ENCODE results near the gene CLCA1.

The CLCA1 gene

DNA sequence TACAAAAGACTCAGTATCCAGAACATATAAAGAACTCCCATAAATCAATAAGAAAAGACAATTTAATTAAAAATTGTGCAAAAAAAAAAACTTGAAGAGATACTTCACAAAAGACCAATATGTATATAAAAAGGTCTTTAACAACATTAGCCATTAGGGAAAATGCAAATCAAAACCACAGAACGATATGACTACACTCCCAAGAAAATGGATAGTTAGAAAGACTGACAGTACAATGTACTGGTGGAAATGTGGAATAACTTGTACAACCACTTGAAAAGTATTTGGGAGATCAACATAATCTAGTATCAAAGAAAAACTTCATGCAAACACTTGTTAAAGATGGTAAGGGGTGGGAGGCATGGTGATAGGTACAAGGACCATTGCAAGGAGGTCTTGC lies 3.9 kb upstream of the CLCA1 start:
- no peak for DNase-seq

DNA sequence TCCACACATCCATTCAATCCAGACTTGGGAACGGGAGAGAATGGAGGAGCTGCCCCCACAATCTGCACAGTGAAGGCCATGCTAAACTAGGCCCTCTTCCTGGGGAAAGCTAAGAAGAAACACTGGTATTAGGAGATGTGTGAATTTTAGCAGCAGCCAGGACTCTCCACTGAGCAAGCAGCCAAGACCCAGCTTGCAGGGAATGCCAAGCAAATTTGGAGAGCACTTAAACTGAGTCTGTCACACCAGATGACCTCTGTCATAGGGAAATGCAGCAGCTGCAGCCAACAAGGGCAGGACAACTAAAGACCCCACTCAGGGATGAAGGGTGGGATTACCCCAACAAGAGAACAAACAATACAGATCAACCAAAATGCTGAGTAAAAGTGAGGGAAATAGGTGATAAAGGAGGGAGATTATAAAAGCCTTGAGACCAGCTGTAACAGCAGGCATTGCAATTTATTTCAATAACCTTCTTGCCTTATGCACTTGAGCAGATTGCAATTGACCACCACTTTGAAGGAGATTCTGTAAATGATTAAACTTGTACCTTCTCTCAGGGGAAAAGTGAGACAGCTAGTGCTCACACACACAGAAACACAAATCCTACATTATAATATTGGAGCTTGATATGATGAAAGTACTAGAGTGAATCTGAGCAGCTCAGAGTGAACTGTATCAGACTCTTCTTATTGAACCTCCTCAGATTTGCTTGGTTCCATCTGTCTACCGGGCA lies 2.5 kb upstream of the CLCA1 start:
- DNase-seq, result no peak

DNA sequence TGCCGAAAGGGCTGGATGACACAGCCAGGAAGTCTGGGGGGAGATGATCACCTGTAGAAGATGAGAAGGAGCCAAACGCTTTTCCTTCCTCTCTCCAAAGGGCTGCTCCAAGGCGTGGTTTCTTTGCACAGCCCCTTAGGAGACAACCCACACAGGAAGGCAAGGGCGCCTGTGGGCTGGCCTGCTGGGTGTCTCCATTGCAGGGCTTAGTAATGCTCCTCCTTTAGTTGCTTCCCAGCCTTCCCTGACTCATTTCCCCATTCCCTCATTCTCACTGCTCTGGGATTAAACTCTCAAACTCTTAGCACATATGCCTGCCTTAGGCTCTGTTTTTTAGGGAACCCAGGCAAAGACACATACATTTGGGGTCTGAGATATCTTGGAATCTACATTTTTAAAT lies 1.7 kb upstream of the CLCA1 start:
- no peak for DNase-seq

DNA sequence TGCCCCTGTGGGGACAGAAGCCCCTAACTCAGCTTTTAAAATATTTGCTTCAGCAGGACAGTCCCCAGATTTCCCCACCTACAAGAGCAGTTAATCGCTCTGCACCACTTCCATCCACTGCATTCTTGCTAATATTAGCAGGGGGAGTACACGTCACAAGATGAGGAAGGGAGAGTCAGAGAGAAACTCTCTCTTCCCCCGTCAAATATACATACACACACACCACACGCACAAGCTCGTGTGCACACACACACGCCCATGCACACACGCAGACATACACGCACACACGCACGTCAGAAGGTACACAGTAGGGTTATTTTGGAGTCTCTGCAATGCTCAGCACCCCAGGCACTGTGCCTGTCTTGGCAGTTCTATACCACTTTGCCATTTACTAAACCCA lies 2.1 kb downstream of the CLCA1 start:
- DNase-seq, result no peak

DNA sequence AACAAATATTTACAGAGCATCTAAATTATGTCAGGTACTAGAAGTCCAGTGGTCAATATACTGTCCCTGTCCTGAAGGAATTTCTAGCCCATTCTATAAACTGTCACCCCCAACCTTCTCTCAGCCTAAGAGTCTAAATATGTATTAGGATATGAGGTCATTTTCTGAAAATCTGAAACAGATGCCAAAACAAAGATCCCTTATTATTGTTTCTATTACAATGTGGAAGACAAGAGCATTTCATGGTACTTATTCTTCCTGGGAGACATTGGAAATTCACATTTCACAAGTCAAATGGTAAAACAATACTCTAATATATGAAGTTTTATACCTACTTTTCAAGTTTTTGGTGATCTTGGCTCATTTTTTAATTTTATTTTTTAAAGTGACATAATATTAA lies 2.6 kb downstream of the CLCA1 start:
- no peak for DNase-seq

DNA sequence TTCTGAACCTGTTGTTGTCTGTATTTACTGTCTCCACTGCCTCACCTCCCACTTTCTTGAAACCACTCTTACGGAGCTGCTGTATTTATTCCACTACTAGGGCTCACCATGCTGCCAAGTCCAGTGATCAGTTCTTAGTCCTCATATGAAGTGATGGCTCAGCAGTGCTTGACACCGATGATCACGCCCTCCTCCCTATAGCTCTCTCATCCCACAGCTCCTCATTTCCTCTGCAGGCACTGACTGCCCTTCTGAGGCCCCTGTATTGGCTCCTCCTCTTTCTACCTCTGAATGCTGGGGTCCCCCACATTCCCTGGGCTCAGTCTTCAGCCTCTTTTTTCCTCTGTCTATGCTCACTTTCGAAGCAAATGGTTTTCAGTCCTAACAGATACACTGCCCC lies 3.4 kb downstream of the CLCA1 start:
- DNase-seq, result no peak

DNA sequence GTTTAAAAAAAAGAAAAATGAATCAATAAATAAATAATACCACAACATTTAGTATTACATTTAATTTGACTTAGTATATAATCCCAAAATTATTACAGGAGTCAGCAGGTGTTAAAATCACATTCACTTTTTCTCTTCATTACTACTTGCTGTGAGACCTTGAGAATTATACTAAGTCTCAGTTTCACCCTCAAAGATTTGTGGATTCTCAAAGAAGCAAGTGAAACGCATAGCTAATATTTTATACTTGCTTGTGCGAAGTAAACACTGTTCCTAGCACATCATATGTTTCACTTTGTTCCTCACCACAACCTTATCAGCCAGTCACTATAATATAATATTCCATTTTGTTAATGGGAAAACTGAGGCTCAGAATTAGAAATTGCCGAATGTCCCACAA lies 4.0 kb downstream of the CLCA1 start:
- DNase-seq, result no peak

DNA sequence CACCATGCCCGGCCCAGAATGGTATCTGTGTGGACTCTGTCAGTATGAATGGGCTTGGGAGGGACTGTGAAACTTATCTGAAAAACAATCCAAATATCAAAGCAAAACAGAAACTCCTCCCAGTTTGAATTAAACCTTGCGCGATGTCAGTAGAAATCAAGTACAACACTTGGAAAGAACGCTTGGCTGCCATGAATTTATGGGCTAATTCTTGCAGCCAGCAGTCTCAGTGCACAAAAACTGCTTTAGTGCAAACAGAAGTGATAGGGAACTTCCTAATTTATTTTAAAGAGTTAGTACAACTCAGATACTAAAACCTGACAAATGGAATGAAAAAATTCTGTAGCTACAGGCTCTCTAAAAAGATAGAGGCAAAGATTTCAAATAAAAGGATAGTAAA lies 8.5 kb downstream of the CLCA1 start:
- no peak for DNase-seq

DNA sequence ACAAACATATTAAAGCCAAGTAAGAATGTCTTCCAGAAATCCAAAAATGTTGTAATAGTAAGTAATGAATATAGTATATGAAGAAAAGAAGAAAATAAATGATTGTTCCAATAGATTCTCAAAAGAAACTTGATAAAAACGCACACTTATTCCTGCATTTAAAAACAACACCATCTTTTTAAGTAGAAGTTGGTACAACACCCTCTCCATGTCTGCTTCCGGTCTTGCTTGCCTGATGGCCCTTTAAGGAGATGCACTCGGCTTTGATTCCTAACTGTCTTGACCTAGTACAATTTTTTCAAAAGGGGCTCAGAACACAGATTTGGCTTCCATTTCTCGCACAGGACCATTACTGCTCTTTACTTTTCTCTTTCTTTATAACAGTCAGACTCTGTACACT lies 9.0 kb downstream of the CLCA1 start:
- DNase-seq, result no peak

DNA sequence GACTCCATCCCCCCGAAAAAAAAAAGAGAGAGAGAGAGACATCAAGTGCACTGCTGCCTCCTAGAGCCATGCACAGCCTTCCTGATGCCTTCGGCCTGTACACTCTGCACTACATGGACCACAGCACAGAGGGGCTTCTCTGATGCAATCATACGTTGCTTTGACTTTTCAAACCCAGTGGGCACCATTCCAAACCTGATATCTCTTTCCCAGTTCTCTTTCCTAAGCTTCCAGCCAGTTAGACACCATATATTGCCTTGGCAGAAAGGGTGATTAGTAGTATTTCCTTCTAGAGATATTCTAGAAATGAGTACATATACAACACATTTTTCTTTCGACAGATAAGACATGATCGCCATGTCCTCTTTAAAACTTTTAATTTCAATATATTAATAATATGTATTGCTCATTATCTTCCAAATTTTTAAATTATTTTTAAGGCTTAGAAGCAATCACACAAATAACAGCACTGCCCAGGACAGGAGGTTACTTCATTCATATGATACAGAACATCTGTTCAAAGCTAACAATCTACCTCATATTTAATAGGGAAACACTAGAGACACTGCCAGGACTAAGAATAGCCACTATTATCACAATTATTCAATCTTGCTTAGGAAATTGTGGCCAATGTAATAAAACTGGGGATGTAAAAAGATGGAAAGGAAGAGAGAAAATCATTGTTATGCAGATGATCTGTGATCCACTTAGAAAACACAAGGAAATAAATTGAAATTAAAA lies 9.9 kb downstream of the CLCA1 start:
- no peak for DNase-seq

DNA sequence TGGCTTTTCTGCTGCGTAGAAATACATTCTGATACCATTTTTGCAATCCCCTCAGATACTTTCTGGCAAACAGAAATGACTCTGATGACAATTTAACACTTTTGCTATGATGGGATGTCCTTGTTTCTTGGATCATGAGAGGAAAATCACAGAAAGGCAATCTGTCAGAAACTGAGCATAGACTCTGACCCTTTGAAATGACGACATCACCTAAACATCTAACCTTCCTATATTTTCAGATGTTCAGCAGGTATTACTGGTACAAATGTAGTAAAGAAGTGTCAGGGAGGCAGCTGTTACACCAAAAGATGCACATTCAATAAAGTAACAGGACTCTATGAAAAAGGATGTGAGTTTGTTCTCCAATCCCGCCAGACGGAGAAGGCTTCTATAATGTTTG lies 13.2 kb downstream of the CLCA1 start:
- no peak for DNase-seq

DNA sequence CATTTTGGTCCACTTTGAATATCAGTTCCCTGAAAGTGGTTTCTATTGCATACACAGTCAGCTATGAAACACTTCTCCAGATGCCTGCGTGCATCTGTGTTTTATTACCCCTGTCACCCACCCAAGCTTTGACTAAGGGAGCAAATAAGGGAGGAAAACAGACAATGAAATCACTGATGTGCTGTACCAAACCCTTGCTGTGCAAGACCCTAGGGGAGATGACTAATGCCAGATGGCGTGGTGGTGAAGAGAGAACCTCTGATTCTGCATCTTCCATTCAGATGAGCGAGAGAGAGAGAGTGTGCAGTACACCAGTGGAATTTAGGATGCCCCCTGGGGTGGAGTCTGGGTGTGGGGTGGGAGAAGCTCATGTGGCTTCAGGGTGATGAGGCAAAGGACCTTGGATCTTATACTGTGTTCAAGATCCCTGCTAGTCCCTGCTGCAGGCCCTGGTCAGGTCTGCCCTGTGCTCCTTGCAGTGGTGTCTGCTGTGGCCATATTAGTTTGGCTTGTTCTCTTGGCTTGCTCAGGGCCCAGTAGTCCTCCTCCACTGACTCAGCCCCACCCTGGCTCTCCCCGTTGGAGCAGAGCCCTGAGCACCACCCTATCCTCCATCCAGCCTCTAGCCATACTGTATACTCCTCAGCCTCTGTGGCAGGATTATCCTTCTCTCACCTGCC lies 18.5 kb downstream of the CLCA1 start:
- no peak for DNase-seq

DNA sequence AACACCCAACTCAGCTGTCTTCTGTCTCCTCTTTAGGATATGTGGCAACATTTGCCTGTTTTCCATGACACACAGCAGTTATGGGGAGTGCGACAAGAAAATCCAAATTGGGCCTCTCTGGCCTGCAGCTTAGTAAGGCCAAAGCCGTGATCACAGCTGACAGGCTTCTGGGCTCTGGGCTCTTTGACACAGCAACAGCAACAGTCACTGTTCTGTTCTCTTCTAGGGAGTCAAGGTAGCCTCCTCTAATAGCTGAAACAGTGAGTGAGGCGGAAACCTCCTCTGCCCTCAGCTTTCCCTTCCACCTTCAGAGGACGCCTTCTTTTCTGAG lies 19.0 kb downstream of the CLCA1 start:
- DNase-seq, result no peak

DNA sequence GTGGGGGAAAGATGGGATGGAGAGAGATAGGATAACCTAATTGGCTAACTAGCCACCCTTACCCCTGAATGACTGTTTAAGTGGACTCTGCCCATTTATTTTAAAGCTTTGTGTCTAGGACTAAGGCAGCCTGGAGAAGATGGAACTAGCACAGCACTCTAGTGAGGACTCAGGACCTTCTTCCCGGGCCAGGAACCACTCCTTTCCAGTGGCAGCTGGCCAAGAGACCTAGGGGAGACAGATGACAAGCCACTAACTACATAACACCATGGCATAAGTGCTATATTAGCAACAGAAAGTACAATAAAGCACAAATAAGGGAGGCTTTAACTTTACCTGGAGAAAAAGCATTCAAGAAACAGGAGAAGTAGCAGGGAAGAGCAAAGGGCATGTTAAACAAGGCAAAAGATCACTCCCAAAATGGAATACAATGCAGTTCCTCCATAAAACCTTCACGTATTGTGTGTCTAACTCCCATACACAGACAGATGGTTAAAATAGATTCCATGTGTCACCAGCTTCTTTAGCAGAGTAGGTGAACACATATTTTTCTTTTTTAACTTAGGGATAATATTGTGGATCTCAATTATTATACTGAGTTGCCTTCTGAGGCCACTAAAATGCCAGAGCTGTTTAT lies 20.6 kb downstream of the CLCA1 start:
- DNase-seq, result no peak

DNA sequence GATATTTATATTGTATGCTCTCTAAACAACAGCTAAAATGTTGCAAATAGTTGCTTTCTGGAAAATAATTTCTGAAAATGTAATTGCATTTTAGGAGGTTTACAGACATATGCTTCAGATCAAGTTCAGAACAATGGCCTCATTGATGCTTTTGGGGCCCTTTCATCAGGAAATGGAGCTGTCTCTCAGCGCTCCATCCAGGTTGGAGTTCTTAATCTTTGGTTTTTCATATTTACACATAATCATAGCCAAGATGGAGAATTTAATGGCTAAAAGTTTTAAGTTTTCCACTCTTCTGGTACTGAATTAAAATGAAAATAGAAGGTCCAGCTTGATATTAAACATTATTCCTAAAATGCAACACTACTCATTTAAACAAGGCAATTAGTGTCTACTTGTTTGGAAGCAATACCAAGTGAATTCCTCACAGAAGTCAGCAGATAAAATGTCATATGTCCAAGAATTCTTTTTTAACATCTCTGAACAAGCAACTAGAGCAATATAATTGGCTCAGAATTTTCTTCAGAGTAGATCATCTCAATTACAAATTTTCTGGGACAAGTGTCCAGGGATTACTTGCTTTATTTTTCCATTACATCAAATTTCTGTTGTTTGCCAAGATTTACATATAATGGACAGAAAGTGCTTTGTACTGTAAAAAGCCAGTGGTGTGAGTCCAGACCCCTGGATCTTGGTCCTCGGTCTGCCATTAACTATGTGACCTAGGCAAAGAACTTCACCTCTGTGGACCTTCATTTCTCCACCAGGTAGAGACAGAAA lies 22.6 kb downstream of the CLCA1 start:
- DNase-seq, result no peak

DNA sequence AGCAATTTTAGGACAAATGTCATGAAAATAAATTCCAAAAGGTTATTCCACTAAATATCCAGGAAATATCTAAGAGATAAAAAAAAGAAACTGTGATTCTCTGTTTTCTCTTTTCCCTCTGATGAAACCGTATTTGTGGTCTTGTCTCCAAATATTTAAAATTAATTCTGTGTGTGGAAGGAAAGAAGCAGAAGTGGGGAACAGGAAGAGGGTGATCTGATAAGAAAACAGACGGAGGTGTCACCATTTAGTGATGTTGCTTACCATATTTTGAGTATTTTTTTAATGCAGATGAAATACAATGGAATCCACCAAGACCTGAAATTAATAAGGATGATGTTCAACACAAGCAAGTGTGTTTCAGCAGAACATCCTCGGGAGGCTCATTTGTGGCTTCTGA lies 29.6 kb downstream of the CLCA1 start:
- no peak for DNase-seq

DNA sequence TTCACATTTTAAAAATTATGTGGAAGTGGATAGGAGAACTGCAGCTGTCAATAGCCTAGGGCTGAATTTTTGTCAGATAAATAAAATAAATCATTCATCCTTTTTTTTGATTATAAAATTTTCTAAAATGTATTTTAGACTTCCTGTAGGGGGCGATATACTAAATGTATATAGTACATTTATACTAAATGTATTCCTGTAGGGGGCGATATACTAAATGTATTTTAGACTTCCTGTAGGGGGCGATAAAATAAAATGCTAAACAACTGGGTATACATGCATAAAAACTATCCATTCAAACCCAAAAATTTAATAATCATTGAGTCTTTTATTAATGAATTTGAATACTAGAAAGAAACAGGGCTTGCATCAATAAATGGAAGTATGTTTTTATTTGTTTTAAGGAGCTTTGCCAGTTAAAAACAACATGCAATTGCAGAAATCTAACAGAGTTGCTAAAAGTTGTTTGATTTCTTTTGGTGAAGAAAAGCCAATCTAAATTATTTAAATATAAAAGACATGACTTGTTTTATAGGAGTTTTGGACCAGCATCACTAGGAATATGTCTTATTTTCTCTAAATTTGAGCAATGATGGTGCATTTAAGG lies 31.4 kb downstream of the CLCA1 start:
- DNase-seq, result peak; percentile 77

DNA sequence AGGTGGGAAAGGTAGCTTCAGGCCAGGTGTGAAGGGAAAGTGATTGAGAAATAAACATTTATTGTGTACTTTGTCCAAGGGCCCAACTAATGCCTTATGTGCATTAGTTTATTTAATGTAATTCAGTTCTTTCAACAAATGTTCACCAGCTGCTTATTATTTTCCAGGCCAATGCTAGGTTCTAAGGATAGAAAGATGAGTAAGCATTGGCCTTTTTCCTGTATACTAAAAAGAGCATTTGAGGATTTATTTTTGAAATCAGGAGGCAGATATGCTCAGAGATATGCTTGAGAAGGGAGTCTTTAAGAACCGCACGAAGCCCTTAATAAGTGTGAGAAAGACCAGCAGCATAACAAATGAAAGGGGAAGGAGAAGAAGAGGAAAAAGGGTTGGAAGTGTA lies 32.0 kb downstream of the CLCA1 start:
- DNase-seq, result no peak

DNA sequence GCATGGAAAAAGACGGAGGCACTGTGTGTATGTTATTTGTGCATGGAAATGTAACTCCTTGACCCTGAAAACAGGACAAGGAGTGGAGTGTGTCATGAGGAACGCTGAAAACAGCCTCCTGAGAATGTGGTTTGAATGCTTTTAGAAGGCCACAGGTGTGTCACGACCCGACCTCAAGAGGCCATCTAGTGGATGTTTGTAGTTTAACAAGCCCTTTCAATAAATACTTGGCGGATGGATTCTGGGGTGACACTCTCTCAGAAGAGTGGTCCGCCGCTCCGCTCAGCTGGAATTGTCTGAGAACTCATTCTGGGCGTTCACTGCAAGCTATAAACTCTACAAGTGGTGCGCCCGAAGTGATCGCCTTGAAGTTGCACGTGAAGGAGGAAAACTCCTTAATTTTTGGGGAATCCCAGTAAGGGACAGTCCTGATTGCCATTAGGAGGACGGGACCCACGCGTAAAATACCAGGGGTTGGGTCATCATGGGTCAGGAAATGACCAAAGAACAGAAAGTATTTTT lies 33.5 kb downstream of the CLCA1 start:
- peak; percentile 77 for DNase-seq

DNA sequence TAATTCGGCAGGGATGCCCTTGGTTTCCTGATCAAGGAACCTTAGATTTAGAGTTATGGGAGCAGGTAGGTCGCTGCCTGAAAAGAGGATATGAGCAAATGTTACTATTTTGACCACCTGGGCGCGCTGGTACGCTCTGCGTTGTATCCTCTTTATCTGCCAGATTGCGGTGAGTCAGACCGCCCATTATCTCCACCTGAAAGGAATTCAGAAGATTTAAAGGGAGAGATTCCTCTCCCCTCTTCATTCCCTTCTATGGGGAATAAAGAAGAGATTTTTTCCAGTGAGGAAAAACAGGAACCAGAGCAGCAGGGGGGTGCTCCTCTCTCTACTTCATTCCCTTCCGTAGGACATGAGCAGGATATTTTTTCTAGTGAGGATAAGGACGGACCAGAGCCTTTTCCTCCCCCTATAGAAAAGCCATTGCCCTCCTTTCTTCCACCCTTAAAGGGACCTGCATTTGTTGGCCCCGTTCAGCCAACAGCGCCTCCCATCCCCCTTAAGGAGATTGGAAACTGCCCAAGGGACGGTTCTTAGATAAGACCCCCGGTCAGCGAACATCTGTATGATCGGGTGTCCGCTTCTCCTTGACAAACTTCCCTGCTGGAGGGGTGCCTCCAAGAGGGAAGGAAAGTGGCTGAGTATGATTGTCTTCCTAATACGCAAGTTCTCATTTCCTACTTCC lies 34.1 kb downstream of the CLCA1 start:
- DNase-seq, result peak; percentile 27

DNA sequence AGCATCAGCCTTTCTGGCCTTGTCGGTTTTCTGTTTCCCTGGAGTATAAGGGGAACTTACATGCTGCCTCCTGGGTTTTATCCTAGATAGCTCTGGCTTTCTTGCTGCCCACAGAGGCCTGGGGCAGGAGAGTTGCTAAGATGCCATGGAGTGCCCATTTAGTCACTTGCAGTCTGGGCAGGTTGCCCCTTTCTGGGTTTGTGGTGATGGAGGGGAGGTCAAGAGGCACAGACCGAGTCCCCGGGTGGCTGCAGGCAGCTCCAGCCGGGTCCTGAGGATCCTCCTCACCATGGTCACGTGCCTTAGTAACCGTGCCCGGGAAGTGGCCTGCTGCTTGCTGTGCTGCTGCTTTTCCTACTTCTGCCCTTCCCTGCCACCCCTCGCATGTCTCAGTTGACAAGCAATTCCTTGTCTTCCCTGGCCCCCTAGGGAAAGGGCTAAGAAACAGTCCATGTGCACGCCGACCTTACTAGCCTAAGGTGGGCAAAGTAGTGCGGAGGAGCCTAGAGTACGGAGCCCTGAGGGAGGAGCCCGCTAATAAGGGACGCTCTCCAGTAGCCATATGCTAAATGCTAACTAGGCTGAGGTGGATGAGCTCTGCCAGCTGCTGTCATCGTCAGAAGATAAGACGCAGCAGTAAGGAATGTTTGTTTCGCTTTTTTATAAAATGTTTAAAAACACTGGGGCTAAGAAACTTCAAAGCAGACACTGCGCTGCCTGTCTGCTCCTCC lies 34.8 kb downstream of the CLCA1 start:
- DNase-seq, result no peak

Data from CD4-positive, alpha-beta T cell treated with Interleukin-17A for 1 hour (primary cell).